SIG-M5 treated with dmso at 0.1 percent for 504 hours (cell line): Measurements from ENCODE around the gene ATOH8.

Experiments
- DNase-seq: peaks from one replicate; lab custom pipeline; 2025; ENCODE audit not compliant: unreplicated experiment; lab: John Stamatoyannopoulos, UW

ATOH8 gene

GRCh38 chr2:85785871-85786270, 32.1 kb downstream of the ATOH8 start:
- no peak for DNase-seq

GRCh38 chr2:85786444-85786843, 32.7 kb downstream of the ATOH8 start:
- DNase-seq: no peak

- DNase-seq: no peak
Observed at GRCh38 chr2:85786865-85787264, 33.1 kb downstream of the ATOH8 start.

GRCh38 chr2:85787282-85787980, 33.6 kb downstream of the ATOH8 start:
- no peak for DNase-seq

GRCh38 chr2:85787981-85788340, 34.2 kb downstream of the ATOH8 start:
- no peak for DNase-seq

- no peak for DNase-seq
Observed at GRCh38 chr2:85788603-85789002, 34.8 kb downstream of the ATOH8 start.

GRCh38 chr2:85789271-85789670, 35.5 kb downstream of the ATOH8 start:
- DNase-seq: no peak

- DNase-seq: no peak
Observed at GRCh38 chr2:85790032-85790431, 36.2 kb downstream of the ATOH8 start.

- peak; percentile 89 for DNase-seq
Observed at GRCh38 chr2:85790499-85791188, 36.9 kb downstream of the ATOH8 start.

GRCh38 chr2:85791704-85792565, 38.1 kb downstream of the ATOH8 start:
- no peak for DNase-seq

- peak; percentile 8 for DNase-seq
Observed at GRCh38 chr2:85792783-85793441, 39.1 kb downstream of the ATOH8 start.

GRCh38 chr2:85793584-85793983, 39.8 kb downstream of the ATOH8 start:
- DNase-seq: no peak

- DNase-seq: no peak
Observed at GRCh38 chr2:85794038-85794441, 40.2 kb downstream of the ATOH8 start.

GRCh38 chr2:85794491-85795121, 40.8 kb downstream of the ATOH8 start:
- DNase-seq: no peak

- DNase-seq: no peak
Observed at GRCh38 chr2:85795331-85796045, 41.7 kb downstream of the ATOH8 start.

- no peak for DNase-seq
Observed at GRCh38 chr2:85796046-85796340, 42.2 kb downstream of the ATOH8 start.

GRCh38 chr2:85796341-85797262, 42.8 kb downstream of the ATOH8 start:
- no peak for DNase-seq

- DNase-seq: no peak
Observed at GRCh38 chr2:85797263-85797660, 43.5 kb downstream of the ATOH8 start.

GRCh38 chr2:85797921-85798320, 44.1 kb downstream of the ATOH8 start:
- DNase-seq: peak; percentile 30
